ENCODE data around the gene IRF1.

The IRF1 gene

GRCh38 chr5:132437604-132438266, 52.8 kb downstream of the IRF1 start:
- DNase-seq: peak; percentile 91

- no peak for DNase-seq
Measured at GRCh38 chr5:132436936-132437335, 53.6 kb downstream of the IRF1 start.

- DNase-seq: no peak
Measured at GRCh38 chr5:132435886-132436285, 54.7 kb downstream of the IRF1 start.

GRCh38 chr5:132435447-132435846, 55.1 kb downstream of the IRF1 start:
- DNase-seq: no peak

- no peak for DNase-seq
Measured at GRCh38 chr5:132434416-132435286, 55.9 kb downstream of the IRF1 start.

- no peak for DNase-seq
Measured at GRCh38 chr5:132433141-132433540, 57.4 kb downstream of the IRF1 start.

GRCh38 chr5:132431632-132432031, 58.9 kb downstream of the IRF1 start:
- DNase-seq: peak; percentile 69

All from MV-4-11 (cell line).